ENCODE results near the gene NUPR1.
"Not testable (repeated sequence)": the region's sequence is repeated elsewhere in the genome, so short reads cannot be mapped to it uniquely, and the experiment has no call there.

Gene NUPR1

GRCh38 chr16:28538733-28539596, at the start of gene NUPR1:
Gene NUPR1 (minus strand): TSS chr16:28538974. CDS start chr16:28538907, 67 bp downstream.
- DNase-seq (ENCODE audit: low read depth in 3 of 3, low spot score in 1 of 3): no peak

- DNase-seq (ENCODE audit: low read depth in 3 of 3, low spot score in 1 of 3): no peak
Measured at GRCh38 chr16:28587386-28587785, 48.6 kb upstream of the NUPR1 start.

GRCh38 chr16:28586466-28586865, 47.7 kb upstream of the NUPR1 start:
- no peak for DNase-seq (ENCODE audit: low read depth in 3 of 3, low spot score in 1 of 3)

GRCh38 chr16:28585674-28586073, 46.9 kb upstream of the NUPR1 start:
- no peak for DNase-seq (ENCODE audit: low read depth in 3 of 3, low spot score in 1 of 3)

GRCh38 chr16:28580726-28581315, 42.0 kb upstream of the NUPR1 start:
- DNase-seq (ENCODE audit: low read depth in 3 of 3, low spot score in 1 of 3): no peak

GRCh38 chr16:28575446-28576109, 36.8 kb upstream of the NUPR1 start:
- no peak for DNase-seq (ENCODE audit: low read depth in 3 of 3, low spot score in 1 of 3)

GRCh38 chr16:28574925-28575324, 36.2 kb upstream of the NUPR1 start:
- no peak for DNase-seq (ENCODE audit: low read depth in 3 of 3, low spot score in 1 of 3)

GRCh38 chr16:28573738-28574718, 35.3 kb upstream of the NUPR1 start:
- no peak for DNase-seq (ENCODE audit: low read depth in 3 of 3, low spot score in 1 of 3)

- DNase-seq (ENCODE audit: low read depth in 3 of 3, low spot score in 1 of 3): no peak
Measured at GRCh38 chr16:28572696-28573510, 34.1 kb upstream of the NUPR1 start.

- no peak for DNase-seq (ENCODE audit: low read depth in 3 of 3, low spot score in 1 of 3)
Measured at GRCh38 chr16:28569968-28570752, 31.4 kb upstream of the NUPR1 start.

- DNase-seq (ENCODE audit: low read depth in 3 of 3, low spot score in 1 of 3): no peak
Measured at GRCh38 chr16:28569021-28569420, 30.2 kb upstream of the NUPR1 start.

- no peak for DNase-seq (ENCODE audit: low read depth in 3 of 3, low spot score in 1 of 3)
Measured at GRCh38 chr16:28567292-28567691, 28.5 kb upstream of the NUPR1 start.

GRCh38 chr16:28566233-28566925, 27.6 kb upstream of the NUPR1 start:
- not testable (repeated sequence) for DNase-seq (ENCODE audit: low read depth in 3 of 3, low spot score in 1 of 3)

- DNase-seq (ENCODE audit: low read depth in 3 of 3, low spot score in 1 of 3): no peak
Measured at GRCh38 chr16:28563218-28563617, 24.4 kb upstream of the NUPR1 start.

- DNase-seq (ENCODE audit: low read depth in 3 of 3, low spot score in 1 of 3): no peak
Measured at GRCh38 chr16:28562199-28562598, 23.4 kb upstream of the NUPR1 start.

- no peak for DNase-seq (ENCODE audit: low read depth in 3 of 3, low spot score in 1 of 3)
Measured at GRCh38 chr16:28561557-28562187, 22.9 kb upstream of the NUPR1 start.

GRCh38 chr16:28558456-28558855, 19.7 kb upstream of the NUPR1 start:
- DNase-seq (ENCODE audit: low read depth in 3 of 3, low spot score in 1 of 3): no peak

- no peak for DNase-seq (ENCODE audit: low read depth in 3 of 3, low spot score in 1 of 3)
Measured at GRCh38 chr16:28556914-28557320, 18.1 kb upstream of the NUPR1 start.
